ENCODE data around the gene ASTE1.
"Not testable (repeated sequence)": the region's sequence is repeated elsewhere in the genome, so short reads cannot be mapped to it uniquely, and the experiment has no call there.

ASTE1 gene, protein sequence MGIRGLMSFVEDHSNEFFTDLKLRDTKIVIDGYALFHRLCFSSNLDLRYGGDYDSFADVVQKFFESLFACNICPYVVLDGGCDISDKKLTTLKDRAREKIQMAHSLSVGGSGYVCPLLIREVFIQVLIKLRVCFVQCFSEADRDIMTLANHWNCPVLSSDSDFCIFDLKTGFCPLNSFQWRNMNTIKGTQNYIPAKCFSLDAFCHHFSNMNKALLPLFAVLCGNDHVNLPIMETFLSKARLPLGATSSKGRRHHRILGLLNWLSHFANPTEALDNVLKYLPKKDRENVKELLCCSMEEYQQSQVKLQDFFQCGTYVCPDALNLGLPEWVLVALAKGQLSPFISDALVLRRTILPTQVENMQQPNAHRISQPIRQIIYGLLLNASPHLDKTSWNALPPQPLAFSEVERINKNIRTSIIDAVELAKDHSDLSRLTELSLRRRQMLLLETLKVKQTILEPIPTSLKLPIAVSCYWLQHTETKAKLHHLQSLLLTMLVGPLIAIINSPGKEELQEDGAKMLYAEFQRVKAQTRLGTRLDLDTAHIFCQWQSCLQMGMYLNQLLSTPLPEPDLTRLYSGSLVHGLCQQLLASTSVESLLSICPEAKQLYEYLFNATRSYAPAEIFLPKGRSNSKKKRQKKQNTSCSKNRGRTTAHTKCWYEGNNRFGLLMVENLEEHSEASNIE

DNA sequence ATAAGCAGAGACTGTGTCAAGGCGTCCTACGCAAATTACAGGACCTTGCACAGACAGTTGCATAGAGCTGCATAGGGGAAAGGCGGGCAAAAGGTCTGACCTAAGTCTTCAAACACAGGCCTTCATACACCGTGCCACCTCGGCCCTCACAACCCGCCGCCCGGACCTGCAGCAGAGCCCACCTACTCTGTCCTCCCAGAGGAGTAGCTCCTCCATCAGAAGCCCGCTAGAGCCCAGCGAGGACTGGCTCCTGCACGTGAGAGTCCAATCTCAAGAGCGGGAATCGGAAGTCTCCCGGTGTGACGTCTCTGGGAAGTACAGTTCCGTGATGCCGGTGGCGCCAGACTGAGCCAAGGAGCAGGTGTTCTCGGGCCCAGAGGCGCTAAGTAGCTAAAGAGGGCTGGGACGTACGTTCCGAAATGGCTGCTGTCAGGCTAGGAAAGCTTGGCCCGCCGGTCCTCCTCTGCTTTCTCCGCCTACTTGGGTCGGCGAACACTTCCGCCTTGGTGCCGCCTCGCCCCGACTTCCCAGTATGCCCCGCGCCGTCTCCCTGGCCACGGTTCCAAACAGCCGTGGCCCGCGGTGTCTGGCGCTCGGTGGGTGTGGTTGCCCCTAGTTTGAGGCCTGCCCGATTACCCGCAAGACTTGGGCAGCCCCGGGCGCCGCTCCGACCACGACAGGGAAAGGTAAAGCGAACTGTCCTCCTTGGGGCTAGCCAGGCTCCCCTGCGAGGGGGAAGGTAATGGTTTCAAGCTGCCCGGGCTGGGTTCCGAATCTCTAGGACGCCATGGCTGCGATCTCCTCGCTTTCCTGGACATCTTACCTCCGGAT is at the start of gene ASTE1, which contains the start of gene NEK11:
Gene ASTE1 (minus strand): TSS at position 505 of the 831 bp plus-strand sequence. CDS start 1,519 bp downstream, outside the sequence.
Gene NEK11 (plus strand): TSS at position 557 of the 831 bp plus-strand sequence. CDS start 2,832 bp downstream, outside the sequence.
- peak; percentile 93 for DNase-seq

DNA sequence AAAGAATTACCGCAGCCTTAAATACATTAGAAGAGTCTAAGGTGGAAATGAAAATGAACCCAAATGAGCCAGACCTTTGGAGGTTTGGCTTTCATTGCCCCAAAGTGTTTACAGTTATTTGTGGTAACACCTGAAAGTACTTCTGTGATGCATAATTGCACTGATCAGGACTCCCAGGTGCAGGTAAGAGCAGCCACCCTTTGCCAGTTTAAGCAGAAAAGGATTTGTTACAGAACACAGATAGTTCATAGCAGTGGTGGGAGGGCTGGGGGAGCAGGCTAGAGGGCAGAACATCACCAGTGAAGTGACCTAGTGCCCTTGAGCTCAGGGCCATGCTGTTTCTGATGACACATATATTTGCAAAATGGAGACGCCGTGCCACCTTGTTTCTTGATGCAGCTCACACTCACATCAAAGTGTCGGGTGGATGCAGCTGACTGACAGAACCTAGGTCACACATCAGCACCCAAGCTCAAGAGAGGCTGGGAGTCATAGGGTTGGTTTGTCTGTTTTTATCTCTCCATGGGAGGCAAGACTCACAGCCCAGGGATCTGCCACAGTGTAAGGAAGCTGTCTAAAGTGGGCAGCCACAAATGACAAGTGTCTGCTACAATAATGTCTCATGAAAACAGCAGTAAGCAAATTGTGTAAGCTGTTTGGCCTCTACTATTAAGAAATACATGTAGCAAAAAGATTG is 49.2 kb upstream of the ASTE1 start:
- no peak for DNase-seq

DNA sequence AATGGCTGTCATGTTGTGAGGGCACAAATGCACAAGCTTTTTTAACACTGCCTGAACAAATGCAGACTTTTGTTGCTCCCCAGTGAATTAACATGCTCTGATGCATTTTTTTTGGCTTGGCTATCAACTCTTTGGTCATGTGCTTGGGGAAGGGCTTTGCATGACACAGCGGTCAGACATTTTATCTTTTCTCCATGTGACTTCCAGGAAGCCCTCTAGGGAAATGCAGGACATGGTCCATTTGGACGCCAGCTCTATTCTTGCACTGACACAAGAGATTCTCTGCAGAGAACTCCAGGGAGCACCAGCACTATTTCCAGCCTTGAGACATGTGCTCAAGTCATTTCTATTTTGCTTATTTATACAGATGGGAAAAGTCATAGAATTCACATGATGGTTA is 46.2 kb upstream of the ASTE1 start:
- no peak for DNase-seq

DNA sequence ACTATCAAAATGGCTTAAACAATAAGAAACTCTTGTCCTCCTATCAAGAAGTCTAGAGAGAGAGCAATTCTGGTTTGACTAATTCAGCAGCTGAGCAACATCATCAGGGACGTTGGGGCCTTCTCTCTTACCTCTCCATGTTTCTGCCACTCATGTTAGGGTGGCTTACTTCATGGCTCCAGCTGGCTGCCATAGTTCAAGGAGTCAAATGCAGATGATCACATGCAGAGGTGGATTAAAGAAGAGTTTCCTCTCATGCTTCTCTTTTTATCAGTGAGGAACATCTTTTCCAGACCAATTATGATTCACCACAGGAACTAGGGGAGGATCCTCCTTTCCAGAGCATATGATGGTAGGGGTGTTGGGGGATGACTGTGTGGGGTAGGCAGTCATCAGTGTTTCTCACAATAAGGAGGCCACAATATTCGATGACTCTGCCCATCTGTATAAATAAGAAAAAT is 45.5 kb upstream of the ASTE1 start:
- no peak for DNase-seq

DNA sequence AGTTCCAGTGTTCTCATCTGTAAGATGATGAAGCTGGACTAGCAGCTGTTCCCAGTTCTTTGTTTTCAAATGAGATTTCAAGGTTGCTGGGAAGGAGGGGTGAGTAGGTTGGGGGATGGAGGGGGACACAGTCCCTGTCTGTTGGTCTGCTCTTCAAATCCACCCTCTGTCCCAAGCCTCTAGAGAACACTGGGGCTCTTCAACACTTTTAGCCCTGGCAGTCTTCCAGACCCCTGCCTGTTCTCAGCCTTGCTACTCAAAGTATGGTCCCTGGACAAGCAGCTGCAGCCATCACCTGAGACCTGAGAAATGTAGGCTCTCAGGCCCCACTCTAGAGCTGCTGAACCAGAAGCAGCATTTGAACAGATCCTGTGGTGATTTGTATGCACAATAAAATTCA is 41.4 kb upstream of the ASTE1 start:
- peak; percentile 89 for DNase-seq

DNA sequence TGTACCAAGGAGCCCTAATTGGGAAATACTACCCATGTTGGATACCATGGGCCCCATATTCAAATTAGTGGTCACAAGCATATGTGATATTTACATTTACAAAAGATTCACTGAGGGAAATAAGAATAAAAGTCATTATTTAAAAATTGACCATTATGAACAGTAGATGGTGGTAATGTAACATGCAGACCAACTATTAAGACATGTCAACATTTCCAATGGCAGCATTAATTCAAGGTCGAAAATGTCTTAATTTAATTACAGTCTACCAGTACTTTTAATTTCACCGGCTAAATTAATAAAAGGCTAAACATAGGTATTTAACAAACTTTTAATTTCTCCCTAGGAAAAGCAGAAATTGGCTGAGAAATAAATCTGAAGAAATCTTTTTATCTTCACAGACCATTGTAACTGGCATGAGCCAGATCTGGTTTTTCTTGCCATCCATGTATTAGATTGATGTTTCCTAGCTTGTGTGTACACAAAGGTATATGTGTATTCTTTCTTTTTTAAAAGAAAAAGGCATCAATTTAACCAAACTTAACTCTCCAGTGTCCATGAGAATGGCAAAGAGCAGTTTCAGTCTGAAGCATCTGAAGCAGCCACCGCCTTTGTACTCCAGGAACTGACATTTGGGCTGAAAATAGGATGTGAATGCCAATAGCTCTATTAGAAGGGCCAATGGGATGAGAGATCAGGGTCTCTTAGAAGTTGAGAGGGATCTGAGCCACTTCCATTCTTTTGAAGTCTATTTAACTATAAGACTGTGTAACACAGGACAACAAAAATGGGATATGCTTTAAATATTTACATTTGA is 26.6 kb upstream of the ASTE1 start:
- DNase-seq, result no peak

DNA sequence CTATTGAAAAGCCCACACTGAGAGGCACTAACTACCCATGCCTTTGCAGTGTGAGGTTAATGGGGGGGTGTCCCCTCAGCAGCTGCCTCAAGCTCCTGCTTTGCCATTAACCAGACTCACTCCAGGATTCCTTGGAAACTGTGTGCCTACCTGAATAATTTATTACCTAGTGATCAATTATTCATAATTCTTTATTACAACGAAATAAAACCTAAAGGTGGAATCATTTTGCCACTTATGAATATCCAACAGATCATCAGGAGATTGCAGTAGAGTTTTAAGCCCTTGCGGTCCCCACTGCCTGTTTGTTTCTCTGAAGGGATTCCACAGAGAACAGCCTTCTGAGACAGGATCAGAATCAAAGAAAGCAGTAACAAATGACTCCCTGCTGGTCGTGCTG is 23.4 kb upstream of the ASTE1 start:
- no peak for DNase-seq

DNA sequence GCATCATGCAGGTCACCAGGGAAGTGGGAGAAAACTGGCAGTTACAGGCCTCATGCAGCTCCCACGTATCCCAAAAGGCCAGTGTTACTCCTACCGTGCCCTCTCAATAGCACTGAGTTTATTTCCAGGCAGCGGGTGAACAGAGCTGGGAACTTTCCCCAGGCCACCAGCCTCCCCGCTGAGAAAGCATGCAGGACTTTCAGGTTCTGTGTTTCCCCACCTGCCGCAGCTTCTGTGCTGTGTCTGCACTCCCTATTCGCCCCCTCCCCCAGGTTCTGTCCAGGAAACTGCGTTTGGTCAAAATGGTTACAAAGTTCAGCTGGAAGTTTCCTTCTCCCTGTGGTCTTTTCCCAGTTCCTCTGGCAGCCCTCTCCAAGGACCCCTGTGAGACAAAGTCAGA is 21.4 kb upstream of the ASTE1 start:
- no peak for DNase-seq

DNA sequence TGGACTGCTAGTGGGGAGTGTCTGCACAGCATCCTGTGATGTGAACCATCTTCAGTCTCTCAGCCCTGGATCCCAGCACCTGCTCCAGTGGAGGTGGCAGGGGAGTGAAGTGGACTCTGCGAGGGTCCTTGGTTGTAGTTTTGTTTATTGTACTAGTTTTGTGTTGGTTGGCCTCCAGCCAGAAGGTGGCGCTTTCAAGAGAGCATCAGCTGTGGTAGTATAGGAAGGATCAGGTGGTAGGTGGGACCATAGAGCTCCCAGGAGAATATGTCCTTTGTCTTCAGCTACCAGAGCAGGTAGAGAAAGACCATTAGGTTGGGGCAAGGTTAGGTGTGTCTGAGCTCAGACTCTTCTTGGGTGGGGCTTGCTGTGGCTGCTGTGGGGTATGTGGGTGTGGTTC is 21.0 kb upstream of the ASTE1 start:
- DNase-seq, result no peak

DNA sequence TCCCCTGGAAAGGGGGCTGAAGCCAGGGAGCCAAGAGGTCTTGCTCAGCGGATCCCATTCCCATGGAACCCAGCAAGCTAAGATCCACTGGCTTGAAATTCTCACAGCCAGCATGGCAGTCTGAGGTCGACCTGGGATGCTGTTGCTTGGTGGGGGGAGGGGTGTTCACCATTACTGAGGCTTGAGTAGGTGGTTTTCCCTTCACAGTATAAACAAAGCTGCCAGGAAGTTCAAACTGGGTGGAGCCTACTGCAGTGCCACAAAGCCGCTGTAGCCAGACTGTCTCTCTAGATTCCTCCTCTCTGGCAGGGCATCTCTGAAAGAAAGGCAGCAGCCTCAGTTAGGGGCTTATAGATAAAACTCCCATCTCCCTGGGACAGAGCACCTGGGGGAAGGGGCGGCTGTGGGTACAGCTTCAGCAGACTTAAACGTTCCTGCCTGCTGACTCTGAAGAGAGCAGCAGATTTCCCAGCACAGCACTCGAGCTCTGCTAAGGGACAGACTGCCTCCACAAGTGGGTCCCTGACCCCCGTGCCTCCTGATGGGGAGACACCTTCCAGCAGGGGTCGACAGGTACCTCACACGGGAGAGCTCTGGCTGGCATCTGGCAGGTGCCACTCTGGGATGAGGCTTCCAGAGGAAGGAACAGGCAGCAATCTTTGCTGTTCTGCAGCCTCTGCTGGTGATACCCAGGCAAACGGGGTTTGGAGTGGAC is 15.8 kb upstream of the ASTE1 start:
- not testable (repeated sequence) for DNase-seq

DNA sequence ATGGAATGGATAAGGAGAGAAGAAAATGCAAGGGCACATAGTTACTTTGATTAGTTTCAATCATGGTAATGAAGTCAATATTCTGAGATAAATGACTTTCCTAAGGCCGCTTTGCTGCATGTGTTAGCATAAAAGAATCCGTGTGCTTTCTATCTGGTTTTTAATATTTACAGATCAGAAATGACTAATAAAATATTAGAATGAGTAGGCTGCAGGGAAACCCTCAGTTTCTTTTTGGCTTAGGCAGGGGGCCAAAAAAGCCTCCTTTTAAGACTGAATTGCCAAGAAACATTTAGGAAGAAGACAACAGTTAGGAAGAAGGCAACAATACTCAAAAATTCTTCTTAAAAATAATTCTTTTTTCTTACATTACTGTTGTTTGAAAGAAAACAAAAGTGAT is 11.7 kb upstream of the ASTE1 start:
- no peak for DNase-seq

DNA sequence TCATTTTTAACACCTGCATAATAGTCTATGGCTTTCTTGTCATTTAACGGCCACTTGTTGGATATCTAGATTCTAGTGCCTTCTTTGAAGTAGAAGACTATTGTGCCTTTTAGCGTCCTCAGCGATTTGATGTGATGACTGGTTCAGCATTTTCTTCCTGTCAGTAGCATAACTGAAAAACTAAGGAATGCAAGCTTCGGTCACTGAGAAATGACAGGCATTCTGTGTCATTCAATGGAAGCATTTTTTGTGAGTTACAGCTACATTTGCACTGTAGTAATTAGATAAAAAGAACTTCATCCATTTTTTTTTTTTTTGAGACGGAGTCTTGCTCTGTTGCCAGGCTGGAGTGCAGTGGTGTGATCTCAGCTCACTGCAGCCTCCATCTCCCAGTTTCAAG is 10.4 kb upstream of the ASTE1 start:
- no peak for DNase-seq

DNA sequence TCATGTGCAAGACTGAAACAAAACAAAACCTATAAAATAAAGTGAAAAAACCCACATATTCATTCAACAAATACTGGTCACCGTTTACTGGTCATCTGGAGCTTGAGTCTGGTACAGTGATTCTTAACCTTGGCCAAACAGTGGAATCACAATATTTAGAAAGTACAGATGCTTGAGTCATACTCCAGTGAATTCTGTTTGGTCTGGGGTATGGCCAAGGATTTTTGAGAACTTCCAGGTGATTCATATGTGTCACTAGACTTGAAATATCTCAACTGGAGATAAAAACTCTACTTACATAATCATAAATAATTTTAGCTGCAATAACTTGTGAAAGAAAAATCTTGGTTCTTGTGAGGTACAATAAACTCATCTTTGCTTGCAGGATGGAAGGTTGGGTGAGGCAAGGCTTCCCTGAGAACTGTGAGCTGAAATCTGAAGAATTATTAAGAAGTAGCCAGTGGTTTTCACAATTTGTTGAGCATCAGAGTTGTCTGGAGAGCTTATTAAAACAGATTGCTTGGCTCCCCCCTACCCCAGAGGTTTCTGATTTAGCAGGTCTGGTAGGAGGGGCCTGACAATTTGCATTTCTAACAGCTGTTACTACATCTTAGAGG is 9.7 kb upstream of the ASTE1 start:
- no peak for DNase-seq

DNA sequence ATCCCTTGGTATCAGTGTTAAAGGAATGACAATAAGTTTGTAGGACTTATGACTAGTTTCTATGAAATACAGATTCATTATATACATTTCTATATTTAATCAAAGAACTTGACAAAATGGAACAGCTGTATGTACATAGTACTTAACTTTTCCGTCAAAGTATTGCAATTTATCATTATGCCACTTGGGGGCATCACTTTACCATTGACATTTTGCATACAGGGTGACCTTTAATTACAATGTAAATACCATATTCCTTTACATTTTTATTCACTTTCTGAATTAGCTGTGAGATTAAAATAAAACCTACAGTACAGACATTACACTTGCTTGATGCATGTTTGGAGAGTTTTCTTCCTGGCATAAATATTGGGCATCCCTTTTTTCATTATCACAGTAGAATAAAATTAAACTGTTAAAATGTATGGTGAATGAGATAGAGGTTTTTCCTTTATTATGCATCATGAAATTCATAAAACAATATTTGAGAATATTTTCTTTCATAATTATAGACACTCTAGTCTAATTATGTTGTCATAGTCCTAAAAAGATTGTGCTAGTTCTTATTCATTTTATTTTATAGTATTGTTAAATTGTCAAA is 7.0 kb upstream of the ASTE1 start:
- peak; percentile 1 for DNase-seq

DNA sequence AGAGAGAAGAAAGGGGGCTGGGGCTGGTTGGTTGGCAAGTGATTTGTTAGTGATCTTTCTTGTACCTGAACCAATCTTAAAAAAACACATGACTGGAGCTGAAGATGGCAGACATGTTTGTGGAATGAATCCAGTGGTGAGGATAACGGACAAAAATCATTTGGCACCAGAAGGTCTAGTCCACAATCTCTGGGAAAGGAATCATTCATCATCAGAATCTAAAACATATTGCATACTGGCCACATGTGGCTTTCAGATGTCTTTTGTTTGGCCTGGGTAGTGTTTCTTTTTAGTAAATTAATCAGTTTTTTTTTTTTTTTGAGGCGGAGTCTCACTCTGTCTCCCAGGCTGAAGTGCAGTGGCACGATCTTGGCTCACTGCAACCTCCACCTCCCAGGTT is 5.0 kb upstream of the ASTE1 start:
- no peak for DNase-seq

DNA sequence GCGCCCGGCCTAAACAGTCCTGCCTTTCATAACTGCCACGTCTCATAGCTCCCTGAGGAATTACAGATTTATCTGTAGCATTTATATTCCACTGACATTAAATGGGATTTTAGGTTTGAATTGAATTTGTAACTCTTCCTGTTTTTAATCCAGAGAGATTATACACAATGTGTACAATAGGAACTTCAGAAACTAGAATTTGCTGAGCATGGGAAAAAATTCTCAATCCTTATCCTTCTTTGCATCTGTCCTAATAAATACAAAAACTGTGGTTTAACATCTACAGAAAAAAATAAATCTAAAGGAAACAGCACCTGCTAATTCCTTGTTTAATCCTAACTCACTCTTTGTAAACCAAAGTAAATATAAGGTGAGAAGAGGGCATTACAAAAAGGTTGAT is 2.2 kb upstream of the ASTE1 start:
- DNase-seq, result no peak

DNA sequence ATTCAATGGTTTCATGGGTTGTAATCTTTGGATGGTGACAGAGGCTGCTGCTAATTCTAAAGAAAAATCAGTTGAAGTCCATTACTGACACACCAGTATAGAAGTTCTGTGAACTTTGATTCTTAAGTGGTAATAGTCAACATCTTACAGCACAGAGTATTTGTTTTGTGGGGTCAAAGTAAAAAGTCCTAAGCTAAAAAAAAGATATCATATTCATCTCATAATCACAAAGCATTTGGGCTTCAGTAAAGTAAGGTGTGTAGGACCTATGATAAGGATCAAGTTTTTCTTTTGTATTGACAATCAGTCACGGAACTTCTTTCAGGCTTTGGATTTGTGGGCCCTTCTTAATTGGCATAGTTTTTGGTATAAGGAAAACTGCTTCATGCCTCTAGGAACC is 1.1 kb downstream of the ASTE1 start:
- no peak for DNase-seq

DNA sequence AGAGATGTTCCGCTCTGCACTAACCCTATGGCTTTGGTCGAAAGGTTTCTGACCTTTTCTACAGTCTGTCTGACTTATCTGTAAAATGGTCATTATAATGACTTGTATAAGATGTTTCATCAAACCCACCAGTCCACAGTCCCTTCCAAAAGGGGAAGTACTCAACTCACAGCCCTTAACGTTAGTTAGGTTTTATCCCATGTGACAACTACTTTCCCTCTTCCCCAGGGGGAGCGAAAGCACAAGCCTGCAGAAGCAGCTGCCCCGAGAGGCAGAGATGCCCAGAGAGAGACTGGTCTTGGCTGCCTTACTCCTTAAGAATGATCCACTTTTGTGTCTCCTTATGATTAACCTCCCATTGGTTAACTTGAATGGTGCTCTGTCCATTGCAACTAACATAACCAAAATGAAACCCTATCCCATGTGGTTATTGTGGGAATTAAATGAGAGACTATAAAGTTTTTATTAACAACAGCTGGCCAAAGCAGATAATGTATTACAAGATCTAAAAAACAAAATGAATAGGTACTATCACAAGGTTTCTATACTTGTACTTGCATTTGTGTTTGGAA is 6.4 kb downstream of the ASTE1 start:
- DNase-seq, result no peak

DNA sequence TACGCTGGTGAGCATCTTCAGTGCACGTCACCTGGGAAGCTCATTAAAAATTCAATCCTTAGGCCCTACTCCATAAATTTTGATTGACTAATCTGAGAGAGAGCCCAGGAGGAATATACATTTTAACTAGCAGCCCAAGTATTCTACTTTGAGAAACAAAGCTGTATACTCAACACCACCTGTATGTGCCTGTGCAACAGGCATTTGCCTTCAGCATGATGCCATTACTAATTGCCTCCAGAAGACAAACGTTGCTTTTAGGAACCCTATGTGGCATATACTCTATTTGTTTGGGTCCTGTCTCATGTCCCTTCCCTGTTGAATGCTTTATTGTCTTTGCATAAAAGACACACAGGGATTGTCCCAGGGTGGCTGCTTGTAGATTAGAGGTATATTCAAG is 7.7 kb downstream of the ASTE1 start:
- DNase-seq, result no peak

DNA sequence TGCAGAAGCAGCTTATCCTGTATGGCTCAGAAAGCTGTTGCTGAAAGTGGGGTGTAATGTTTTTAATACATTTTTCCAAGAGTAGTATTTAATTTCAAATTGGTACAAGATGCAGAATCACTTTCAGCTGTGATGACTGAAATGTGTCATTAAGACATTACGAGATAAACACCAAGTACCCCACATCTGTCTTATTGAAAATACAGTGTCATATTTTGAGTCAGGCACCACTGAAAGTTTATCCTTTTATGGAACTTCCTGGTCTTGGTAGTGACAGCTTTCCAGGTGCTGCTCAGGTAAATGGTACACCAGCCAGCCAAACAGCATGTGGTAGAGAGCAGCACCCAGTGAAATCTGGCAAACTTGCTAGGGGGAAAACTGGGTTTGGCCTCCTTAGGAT is 16.9 kb downstream of the ASTE1 start:
- DNase-seq, result no peak
